ELR (cell line): ENCODE results near the gene PELI2.
A peak's percentile ranks its signal among the peaks of the same experiment; 100 is the strongest.

Source experiments
- DNase-seq: peaks from one replicate; pipeline ENCODE4 v3.0.0-alpha.2; 2015; ENCODE audit warnings: low read depth

The PELI2 gene

DNA sequence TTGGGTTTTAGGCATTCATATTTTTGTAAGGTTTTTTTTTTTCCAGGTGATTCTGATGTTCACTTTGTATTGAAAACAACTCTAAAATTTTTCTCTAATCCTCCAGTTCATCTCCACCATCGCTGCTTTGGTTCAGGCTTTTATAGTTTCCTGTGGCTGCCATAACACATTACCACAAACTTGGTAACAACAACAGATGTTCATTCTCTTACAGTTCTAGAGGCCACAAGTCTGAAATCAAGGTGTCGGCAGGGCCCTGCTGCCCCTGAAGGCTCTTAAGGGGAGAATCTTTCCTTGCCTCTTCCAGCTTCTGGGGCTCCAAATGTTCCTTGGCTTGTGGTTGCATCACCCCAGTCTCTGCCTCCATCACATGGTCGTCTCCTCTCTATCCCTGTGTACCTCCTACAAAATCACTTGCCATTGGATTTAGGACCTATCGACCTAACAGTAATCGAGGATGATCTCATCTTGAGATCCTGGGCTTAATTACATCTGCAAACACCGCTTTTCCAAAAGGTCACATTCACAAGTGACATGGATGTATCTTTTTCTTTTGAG is 55.2 kb downstream of the PELI2 start:
- DNase-seq, result no peak

DNA sequence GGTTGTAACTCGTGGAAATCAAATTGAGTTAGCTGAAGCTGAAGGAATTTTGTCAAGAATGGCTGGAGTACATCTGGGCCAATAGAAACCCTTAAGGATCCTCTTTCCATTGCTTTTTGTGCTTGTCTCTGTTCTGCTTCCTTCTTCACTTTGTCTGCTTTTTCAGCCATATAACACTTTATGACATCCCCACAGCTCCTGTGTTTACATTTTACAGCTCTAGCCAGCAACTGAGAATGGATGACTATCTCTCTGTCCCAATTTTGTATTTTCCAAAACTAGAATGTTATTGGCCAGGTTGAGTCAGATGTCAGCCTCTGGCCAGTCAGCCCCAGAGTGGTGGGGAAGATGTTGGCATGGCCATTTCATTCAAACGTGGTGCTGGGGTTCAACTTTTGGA is 57.6 kb downstream of the PELI2 start:
- no peak for DNase-seq

DNA sequence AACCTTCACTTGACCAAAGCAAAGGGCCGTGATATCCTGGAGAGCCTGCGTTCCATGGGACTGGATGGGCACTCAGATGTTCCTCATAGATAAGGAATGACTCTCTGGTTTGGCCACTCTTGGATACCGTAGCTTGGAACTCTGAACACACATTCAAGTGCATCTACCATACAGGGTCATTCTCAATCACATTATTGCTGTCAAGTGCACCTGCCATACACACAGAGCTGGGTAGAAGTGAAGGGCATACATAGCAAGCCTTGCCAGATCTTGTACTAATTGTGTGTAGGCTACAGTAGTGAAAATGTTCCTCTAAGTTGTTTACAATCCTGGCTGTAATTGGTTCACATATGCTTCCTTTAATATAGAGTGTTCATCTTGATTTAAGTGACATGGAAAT is 58.3 kb downstream of the PELI2 start:
- DNase-seq, result no peak

DNA sequence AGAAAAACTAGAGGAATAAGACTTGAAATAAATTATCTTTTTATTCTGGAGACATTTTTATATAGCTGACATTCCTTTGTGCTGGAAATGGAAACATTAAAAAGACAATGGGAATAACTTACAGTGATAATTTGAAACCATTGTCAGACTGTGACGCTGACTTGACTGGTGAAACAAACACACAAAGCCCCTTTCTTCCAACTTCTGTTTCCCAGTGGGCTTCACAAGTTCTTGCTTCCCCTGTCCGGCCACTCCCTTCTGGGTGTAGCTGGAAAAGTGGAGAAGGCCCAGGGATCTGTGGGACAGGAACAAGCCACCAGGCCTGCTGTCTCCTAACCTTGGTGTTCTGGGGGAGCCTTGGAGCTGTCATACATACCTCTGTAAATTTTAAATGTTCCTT is 58.8 kb downstream of the PELI2 start:
- no peak for DNase-seq

DNA sequence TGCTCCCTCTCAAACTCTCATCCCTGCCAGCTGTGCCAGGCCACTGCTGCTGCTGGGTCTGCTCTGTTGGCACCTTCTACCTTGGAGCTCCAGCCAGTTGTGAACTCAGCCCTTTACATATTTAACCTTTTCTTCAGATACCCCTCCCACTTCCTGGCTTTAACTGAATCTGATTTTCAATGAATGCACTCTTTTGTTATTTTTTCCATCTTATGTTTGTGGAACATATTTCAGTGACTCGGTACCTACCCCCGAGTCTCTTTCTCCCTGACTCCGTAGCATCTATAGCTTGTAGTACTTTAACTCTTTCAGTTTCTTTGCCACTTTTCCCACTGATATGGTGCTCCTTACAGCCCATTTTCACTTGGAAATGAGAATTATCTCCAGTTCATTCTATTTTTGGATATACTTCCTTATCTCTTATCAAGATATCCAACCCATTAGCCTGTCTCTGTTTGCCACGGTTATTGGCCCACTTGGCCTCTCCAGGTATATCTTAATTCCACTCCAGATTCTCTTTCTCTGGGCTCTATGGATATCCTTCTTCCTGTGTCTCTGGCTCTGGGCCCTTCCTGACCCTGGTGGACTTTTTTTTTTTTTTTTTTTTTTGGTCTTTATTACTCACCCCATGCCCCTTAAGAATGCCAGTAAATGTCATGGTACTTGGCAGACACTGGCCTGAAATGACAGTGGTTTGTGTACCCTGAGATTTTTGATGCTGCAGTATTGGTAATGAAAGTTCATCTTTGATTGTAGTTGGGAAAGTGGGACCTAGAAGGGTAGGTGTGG is 62.7 kb downstream of the PELI2 start:
- DNase-seq, result no peak

DNA sequence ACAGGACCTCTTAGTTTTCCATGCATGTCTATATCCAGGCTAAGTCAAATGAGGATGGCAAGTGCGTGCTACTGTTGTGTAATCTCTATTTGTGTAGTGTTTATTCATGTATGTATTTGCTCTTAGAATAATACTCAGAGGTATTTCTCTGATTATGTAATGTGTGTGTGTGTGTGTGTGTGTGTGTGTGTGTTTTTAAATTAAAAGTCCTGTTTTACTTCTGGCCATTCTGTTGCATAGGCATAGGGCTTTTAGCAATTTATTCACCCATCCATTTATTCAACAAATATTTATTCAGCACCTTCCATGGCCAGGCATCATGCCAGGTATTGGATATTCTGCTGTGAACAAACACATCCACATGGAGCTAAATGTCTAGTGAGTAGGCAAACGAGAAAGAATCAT is 63.5 kb downstream of the PELI2 start:
- no peak for DNase-seq

DNA sequence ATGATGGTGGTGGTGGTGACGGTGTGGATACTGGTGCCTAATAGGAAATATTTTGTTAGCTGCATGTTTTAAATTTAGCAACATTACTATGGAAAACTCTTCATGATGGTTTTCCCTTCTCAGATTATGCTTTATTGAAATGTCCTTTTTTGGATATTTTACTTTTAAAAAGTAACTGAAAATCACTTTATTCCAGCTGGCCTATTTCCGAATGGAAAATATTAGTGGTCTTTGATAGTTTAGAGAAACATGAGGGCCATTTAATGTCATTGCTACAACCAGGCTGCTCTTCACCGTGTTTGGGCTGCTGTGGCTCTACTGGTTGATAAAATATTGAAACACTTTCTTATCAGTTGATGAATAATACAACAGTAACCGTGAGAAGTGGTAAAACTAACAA is 64.2 kb downstream of the PELI2 start:
- DNase-seq, result no peak

DNA sequence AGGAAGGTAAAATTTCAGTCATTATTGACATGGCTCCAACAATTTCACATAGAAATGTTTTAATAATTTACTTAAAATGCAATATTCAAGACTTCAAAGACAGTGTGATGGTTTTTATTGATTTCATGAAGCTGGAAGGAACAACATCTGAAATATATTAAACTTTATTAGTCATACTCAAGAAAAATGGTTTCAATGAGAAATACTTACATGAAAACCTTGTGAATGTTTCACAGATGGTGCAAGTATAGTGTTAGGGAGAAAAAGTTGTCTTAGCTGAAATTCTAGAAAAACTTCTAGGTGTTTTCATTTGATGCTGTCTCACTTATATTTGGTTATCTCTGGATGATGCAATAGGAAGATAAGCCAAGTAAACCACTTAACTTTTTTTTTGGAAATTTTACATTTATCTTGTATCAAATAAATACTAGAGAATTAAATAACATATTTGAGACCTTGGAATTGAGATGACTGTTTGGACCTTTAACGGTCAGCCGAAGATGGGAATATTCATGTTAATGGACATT is 65.5 kb downstream of the PELI2 start:
- DNase-seq, result no peak

DNA sequence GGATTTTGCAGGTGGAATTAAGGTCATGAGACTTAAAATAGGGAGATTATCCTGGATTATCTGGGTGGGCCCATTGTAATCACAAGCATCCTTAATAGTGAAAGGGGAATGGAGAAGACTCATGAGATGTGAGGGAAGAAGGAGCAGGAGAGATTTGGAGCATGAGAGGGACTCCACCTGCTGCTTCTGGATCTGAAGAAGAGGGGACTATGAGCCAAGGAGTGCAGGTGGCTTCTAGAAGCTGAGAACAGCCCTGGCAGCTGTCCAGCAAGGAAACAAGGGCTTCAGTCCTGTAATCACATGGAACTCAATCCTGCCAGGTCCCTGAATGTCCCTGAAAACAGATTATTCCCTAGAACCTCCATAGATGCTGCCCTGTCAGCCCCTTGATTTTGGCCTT is 67.8 kb downstream of the PELI2 start:
- DNase-seq, result no peak

DNA sequence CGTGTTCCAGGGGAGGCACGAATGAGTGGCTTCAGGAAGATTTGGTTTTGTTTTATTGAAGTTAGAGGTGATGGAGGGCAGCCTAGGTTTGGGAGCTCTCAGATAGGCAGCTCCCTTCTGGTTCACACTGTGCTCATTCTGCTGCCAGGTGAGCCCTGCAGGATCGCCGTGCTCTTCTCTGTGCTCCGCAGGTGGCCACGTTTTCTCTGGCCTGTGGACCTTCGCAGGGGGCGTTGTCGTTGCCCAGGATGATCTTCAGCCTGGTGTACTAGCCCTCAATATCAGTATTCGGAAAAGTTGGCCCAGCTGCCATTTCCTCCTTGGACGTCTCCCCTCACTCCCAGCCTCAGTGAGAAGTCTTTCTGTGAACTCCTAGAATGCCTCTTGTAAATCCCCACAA is 69.5 kb downstream of the PELI2 start:
- DNase-seq, result no peak

DNA sequence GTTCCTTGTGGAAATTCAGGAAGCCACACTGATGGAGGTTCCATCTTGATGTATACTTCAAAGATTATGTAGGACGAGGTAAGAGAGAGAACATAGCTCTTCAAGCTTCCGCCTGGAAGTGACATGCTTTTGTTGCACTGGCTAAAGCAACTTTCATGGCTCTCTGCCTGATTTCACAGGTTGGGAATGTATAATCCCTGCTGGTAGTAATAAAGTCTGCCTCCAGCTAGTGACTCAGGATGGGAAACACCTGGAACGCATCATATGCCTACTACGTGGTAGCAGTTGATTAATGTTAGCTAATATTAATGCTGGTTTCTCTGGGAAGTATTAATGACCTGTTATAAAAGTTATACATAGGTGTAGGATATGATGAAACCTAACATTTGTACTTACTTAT is 71.1 kb downstream of the PELI2 start:
- peak; percentile 25 for DNase-seq

DNA sequence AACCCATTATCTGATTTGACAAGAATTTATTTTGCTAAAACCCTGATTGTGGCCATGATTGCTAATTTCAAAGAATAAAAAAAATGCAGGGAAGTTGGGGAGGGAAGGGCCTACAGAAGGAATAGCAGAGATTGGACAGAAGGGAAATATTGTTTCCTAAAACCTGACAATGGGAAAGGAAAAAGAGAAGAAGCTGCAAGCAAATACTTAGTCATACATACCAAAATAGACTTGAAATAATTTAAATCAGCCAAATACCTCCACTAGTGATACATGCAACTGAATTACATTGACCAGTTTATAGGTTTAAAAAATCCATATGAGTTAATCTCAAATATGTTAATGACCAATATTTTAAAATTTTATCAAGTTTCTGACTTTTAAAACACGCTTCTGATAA is 75.1 kb downstream of the PELI2 start:
- no peak for DNase-seq

DNA sequence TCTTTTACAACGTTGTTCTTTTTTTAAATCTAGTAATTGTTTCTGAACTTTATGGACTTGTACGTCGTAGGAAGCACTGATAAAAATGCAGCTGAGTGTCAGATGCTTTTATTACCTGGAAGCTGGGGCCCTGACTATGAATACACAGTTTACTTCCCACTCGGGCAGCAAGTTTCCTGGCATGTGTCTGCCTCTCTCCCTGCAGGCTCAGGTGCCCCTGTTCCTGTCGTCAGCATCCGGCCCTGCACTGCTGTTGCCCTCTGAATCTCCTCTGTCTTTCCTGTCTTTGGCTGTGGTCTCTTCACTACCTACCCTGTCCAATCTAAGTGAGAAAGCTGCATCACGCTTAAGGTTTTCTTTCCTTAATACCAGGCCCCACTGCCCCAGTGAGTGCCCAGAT is 75.8 kb downstream of the PELI2 start:
- no peak for DNase-seq

DNA sequence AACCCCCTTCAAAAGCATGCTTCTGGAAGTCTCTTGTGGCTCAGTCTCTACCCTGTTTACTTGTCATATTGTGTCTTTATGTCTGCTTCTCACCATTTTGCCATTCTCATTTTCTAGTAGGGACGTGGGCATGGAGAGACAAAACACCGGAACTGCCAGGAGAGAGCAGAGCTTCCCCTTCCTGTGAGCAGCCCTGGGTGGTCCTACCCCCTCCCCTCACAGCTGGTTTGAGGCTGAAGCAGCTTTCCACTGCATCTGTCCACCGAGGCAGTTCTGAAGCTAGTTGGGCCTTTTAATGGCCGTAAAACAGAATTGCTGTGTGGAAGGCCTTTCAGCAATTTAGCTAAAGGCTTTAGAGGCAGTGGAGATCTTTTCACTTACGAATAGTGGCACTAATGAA is 77.0 kb downstream of the PELI2 start:
- no peak for DNase-seq

DNA sequence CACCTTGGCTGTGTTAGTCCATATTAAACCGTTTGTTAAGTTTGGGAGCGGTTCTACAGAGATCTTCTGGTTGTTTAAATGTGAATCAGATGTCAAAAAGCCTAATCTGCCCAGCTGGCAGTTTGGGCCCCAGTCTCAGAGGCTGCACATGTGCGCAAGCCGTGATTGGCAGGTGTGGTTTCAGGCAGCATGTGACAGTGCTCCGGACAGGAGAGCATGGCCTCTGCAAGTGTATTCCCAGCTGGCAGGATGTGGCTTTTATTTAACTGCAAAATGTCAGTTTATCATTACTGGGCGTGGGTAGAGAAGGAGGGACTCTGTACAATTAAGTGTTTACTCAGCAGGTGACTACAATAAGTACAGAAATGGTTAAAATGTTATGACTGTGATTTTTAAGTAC is 77.5 kb downstream of the PELI2 start:
- peak; percentile 6 for DNase-seq

DNA sequence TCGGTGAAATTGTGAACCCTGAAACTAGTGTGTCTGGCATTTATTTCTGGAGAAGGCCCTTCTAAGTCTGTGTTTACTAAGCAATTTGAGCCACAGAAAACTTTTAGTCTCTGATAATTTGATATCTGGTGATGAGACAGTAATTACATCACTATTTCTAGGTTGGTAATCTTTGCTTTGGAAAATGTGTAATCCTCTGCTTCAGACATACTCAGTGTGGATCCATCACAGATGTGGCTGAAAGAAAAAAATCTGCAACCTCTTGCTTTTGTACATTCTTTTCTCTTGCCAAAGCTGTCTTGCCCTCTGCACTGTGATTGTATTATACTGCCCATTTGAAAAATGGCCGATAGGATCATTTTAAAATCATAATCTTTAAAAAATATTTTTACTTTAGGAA is 78.1 kb downstream of the PELI2 start:
- no peak for DNase-seq

DNA sequence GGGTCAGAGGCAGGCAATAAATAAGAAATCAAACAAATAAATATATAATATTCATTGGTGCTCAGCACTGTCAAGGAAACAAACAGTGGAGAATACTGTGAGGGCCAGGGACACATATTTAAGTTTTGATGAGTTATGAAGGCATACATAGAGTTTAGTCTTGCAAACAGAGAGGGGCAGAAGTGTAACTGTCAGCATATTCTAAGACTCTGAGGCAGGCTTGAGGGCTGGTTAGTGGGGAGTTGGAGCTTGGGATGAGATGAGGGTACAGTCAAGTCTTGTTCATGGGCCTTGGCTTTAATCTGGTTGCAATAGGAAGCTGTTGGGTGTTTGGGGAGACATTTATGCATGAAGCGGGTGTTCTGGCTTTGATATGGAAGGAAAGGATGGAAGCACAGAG is 78.9 kb downstream of the PELI2 start:
- DNase-seq, result no peak

DNA sequence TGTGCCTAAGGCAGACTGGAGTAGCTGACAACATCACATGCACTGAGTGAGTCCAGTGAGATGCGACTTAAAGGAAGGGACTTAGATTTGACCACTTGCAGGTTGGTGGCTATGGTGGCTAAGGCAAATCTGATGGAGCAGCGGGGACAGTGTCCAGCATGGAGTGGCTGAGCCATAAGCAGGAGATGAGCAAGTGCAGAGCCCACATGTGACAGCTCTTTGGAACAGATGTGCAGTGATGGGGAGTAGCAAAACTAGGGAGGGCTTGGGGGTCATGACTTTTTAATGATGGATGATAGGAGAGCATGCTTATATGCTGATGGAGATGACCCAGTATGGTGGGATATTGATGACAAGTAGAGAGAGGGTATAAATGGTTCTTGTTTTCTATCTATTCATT is 80.2 kb downstream of the PELI2 start:
- no peak for DNase-seq

DNA sequence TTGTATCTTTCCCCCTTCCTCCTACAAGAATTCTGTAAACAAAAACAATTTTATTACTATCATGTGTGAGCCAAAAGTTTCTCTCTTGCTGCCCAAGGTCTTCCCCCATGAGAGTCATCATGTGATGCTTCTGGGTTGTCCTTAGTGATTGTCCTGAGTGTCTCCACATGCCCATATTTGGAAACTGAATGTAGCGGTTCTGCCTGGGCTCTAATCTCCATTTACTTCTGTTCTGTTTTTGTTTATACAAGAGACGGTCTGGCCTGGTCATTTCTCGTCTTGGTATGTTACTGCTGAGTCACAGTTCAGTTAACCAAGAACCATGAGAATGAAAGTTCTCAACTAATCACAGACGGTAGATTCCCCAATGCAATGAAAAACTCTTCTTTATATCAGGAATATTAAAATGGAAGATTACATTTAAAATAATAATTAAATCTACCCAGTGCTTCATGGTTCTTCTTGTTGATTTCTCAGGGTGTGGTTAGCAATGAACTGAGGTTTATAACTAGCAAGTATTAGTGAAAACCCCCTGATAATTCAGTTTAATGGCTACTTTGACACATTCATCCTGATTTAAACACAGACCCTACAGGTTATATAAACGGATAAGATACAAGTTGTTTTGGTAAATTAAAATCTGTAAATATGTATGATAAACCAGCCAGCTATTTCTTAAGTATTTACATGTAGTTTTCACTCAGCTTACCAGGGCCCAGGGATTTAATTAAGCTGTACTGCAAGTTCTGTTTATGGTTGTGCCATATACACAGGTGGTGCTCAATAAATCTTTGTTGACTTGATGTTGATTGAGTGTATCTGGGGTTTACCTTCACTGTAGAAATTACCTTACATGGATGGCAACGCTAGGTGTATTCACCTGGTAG is 81.1 kb downstream of the PELI2 start:
- DNase-seq, result peak; percentile 85

DNA sequence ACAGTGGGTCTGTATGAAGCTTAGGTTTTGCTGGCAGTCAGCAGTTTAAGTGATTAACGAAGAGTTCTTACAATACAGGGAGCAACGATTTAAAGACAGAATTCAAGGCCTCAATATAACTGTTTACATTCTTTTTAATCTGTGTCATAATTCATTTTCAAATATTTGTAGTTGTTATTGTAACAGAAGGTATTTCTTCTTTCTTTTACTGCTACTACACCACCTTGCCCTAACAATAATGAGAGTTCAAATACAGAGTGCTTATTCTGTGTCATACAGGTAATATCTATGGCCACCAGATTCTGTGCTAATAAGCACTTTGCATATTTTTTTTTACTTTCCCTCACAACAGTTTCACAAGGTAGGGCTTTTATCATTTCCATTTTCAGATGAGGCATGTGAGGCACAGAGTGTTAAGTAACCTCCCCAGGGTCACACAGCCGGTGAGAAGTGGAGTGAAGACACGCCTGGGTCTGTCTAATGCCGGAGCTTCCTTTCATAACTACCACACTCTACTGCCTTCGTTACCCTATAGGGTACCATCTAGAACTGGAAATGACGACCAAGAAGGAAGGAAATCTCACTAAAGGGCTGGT is 81.9 kb downstream of the PELI2 start:
- DNase-seq, result peak; percentile 9

DNA sequence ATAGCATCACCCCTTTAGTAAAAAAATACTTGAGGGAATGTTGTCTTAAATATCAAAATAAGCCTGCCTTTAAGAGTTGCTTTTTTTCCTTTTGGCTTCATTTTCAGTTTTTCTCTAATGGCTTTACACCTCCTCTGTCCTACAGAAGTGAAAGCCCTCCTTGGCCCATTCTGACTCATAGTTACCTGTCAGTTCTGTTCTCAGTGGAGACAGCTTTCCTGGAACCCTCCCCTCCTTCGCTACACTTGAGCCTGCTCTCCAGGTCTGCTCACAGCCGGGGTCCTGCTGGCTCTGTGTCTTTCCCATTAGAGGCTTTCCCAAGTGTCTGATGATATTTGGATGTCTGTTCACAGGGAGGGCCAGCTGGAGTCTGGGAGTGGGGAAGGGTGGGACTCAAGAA is 84.0 kb downstream of the PELI2 start:
- no peak for DNase-seq

DNA sequence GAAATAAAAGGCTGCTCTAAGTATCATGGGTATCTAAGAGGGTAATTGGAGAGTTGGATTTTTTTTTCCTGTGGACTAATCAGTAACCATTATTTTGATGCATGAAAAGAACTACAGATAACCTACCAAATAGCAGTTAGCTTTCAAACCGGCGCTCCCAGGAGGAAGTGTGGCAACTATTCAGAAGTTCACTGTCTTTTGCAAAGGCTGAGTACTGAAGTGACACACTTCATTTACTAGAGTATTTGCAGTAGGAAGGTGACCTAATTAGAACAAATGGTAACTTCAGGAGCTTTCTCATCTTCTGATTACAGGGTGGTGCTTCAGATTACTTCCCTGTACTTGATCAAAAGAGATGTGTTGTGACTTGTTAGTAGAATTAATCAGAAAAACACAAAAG is 87.7 kb downstream of the PELI2 start:
- DNase-seq, result no peak

DNA sequence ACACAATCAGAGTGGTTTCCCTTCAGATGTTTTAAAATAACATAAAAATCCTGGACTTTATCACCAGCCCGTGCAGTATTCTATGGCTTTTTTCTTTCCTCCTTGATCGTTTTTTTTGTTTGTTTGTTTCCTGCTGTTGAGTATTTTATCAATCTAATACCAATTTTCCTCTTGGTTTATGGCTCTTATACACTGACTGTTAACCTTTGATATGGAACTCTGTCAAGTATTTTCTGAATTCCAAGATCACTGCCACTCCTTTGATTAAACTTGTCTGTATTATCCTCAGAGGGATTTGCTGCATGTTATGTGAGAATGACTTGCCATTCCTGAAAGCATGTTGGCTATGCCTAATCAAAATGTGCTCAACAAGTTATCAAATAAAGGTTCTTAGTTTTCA is 88.4 kb downstream of the PELI2 start:
- DNase-seq, result no peak
